ENCODE results near the gene INO80. TPM values are rescaled to one million over a fixed set of nuclear protein-coding genes. Genes with fewer than 3 reads are reported as not detected.

INO80 gene
- total RNA-seq, 2 donors from 2014 or later, result 27.2 to 64.4 TPM

- DNase-seq (ENCODE audit: low spot score) (no peak), ATAC-seq (ENCODE audit: insufficient number of reproducible peaks, low FRiP score, low read depth) (no peak)
- H3K27me3 ChIP-seq (replicated peaks; ENCODE audit: insufficient read depth), result no peaks in the 10 kb centered on the region
- no peak overlapping the region for H3K4me3 ChIP-seq
- peaks cover 0 to 31% of the 10 kb centered on the region in 2 donors for H3K4me1 ChIP-seq (ENCODE audit: control insufficient read depth in 1 of 2, low read depth in 2 of 2)
- no peak overlapping the region for H3K27ac ChIP-seq
- no peak for TF ChIP-seq CTCF (IDR thresholded peaks at IDR 0.05)
- H3K9me3 ChIP-seq, result no peaks in the 10 kb centered on the region
- H3K36me3 ChIP-seq, result no peaks in the 10 kb centered on the region
Measured at GRCh38 chr15:41019174-41019573, 96.9 kb downstream of the INO80 start.

GRCh38 chr15:41018534-41018933 lies 97.5 kb downstream of the INO80 start:
- Histone ChIP-seq H3K9me3 (no peaks in the 10 kb centered on the region), H3K27me3 (replicated peaks; ENCODE audit: insufficient read depth) (no peaks in the 10 kb centered on the region), H3K27ac (no peak overlapping the region), H3K4me1 (ENCODE audit: control insufficient read depth in 1 of 2, low read depth in 2 of 2) (peaks cover 0 to 25% of the 10 kb centered on the region in 2 donors), H3K36me3 (no peaks in the 10 kb centered on the region), H3K4me3 (no peak overlapping the region)
- ATAC-seq (ENCODE audit: insufficient number of reproducible peaks, low FRiP score, low read depth) (no peak), DNase-seq (ENCODE audit: low spot score) (no peak)
- TF ChIP-seq CTCF (IDR thresholded peaks at IDR 0.05), result peak; percentile 62

- Histone ChIP-seq H3K9me3 (no peaks in the 10 kb centered on the region), H3K27ac (peak overlapping the region in 1 of 2 donors; percentile 20), H3K4me3 (no peak overlapping the region), H3K4me1 (ENCODE audit: control insufficient read depth in 1 of 2, low read depth in 2 of 2) (peaks cover 0 to 15% of the 10 kb centered on the region in 2 donors), H3K36me3 (no peaks in the 10 kb centered on the region), H3K27me3 (replicated peaks; ENCODE audit: insufficient read depth) (no peaks in the 10 kb centered on the region)
- DNase-seq (ENCODE audit: low spot score) (no peak), ATAC-seq (ENCODE audit: insufficient number of reproducible peaks, low FRiP score, low read depth) (no peak)
- TF ChIP-seq CTCF (IDR thresholded peaks at IDR 0.05), result no peak
Measured at GRCh38 chr15:41017066-41017735, 98.9 kb downstream of the INO80 start.

- Histone ChIP-seq H3K27me3 (replicated peaks; ENCODE audit: insufficient read depth) (no peaks in the 10 kb centered on the region), H3K27ac (no peak overlapping the region), H3K4me1 (ENCODE audit: control insufficient read depth in 1 of 2, low read depth in 2 of 2) (peaks cover 3 to 29% of the 10 kb centered on the region in 2 donors), H3K36me3 (no peaks in the 10 kb centered on the region), H3K9me3 (no peaks in the 10 kb centered on the region), H3K4me3 (no peak overlapping the region)
- ATAC-seq (ENCODE audit: insufficient number of reproducible peaks, low FRiP score, low read depth), result no peak
- no peak for DNase-seq (ENCODE audit: low spot score)
- no peak for TF ChIP-seq CTCF (IDR thresholded peaks at IDR 0.05)
Measured at GRCh38 chr15:41013691-41014414, 102.2 kb downstream of the INO80 start.

GRCh38 chr15:41011055-41011815 lies 104.8 kb downstream of the INO80 start:
- no peaks in the 10 kb centered on the region for H3K36me3 ChIP-seq
- TF ChIP-seq CTCF (IDR thresholded peaks at IDR 0.05), result no peak
- no peak for DNase-seq (ENCODE audit: low spot score)
- H3K9me3 ChIP-seq, result no peaks in the 10 kb centered on the region
- H3K27me3 ChIP-seq (replicated peaks; ENCODE audit: insufficient read depth), result no peaks in the 10 kb centered on the region
- no peak overlapping the region for H3K27ac ChIP-seq
- ATAC-seq (ENCODE audit: insufficient number of reproducible peaks, low FRiP score, low read depth), result no peak
- H3K4me3 ChIP-seq, result no peak overlapping the region
- peaks cover 3 to 22% of the 10 kb centered on the region in 2 donors for H3K4me1 ChIP-seq (ENCODE audit: control insufficient read depth in 1 of 2, low read depth in 2 of 2)
